Gastrocnemius medialis (tissue), 4 donors: Measurements from ENCODE around the gene R3HDM1.

ENCODE experiments used
- CTCF ChIP-seq, 5 experiments: fragments of 450-650 bp in 3 of 5; fragments of 200-600 bp in 2 of 5; sonication (generic) in 2 of 5; IDR thresholded peaks in 4 of 5; conservative IDR thresholded peaks in 1 of 5; 1 replicate in 4 of 5; 2 replicates in 1 of 5; pipeline ENCODE4 v1.5.1; 2016 to 2019; ENCODE audit warnings: antibody characterized with exemption in 5 of 5, mild to moderate bottlenecking in 3 of 5, moderate library complexity in 3 of 5
- POLR2A ChIP-seq, 2 donors: fragments of 450-650 bp; IDR thresholded peaks; one replicate each; pipeline ENCODE4 v1.6.1; 2017; ENCODE audit warnings: antibody characterized with exemption in 2 of 2, mild to moderate bottlenecking in 2 of 2, moderate library complexity in 2 of 2

- no peak for TF ChIP-seq CTCF (IDR thresholded peaks at IDR 0.05 in 4 of 5, conservative IDR thresholded peaks at IDR 0.05 in 1 of 5)
- no peak for TF ChIP-seq POLR2A (IDR thresholded peaks at IDR 0.05)
Measured at GRCh38 chr2:135679125-135679524, 147.8 kb downstream of the R3HDM1 start.
